ENCODE measurements around the gene RBM39. TPM values are rescaled to one million over a fixed set of nuclear protein-coding genes. Genes with fewer than 3 reads are reported as not detected.

The RBM39 gene
- total RNA-seq, 1 experiment from 2014 or later, result 347 TPM

- Histone ChIP-seq H3K4me2 (ENCODE audit: insufficient read depth, insufficient read length, low read length) (no peak overlapping the region), H3K4ac (ENCODE audit: low read depth, low read length) (no peak overlapping the region), H3K27ac (ENCODE audit: insufficient read length, low read depth, low read length) (no peak overlapping the region), H4K91ac (ENCODE audit: insufficient read length, low read depth, low read length) (no peak overlapping the region), H2BK120ac (ENCODE audit: low read depth, low read length, poor library complexity, severe bottlenecking) (no peak overlapping the region), H3K23me2 (ENCODE audit: insufficient read length, low read depth, low read length, poor library complexity, severe bottlenecking) (no peaks in the 10 kb centered on the region), H4K20me1 (ENCODE audit: control insufficient read depth, insufficient read depth, insufficient read length) (no peaks in the 10 kb centered on the region), H3K9ac (ENCODE audit: extremely low read depth, insufficient read length, low read length) (no peak overlapping the region), H3K79me2 (ENCODE audit: insufficient read depth, low read length) (no peaks in the 10 kb centered on the region), H3K27me3 (ENCODE audit: insufficient read depth, low read length) (no peaks in the 10 kb centered on the region), H3K4me1 (ENCODE audit: insufficient read depth, low read length) (no peaks in the 10 kb centered on the region), H2BK20ac (ENCODE audit: low read depth, low read length, poor library complexity, severe bottlenecking) (no peak overlapping the region), H3K79me1 (ENCODE audit: insufficient read depth, low read depth, low read length, poor library complexity, severe bottlenecking) (no peaks in the 10 kb centered on the region), H3K9me3 (ENCODE audit: control insufficient read depth, low read depth, low read length) (no peaks in the 10 kb centered on the region), H2AFZ (ENCODE audit: low read length) (no peak overlapping the region), H3K18ac (ENCODE audit: insufficient read length, low read depth, low read length) (no peak overlapping the region), H3K56ac (ENCODE audit: insufficient read length, low read depth, low read length) (no peak overlapping the region), H4K8ac (replicated peaks; ENCODE audit: insufficient read length, low read depth, low read length) (no peak overlapping the region), H2BK12ac (ENCODE audit: insufficient read length, low read depth, low read length) (no peak overlapping the region), H3T11ph (ENCODE audit: low read length) (no peak overlapping the region), H2AK5ac (ENCODE audit: insufficient read length, low read length) (no peak overlapping the region), H3K14ac (ENCODE audit: insufficient read depth, low read length) (no peak overlapping the region), H3K23ac (ENCODE audit: insufficient read length, low read depth, low read length) (no peak overlapping the region), H2BK5ac (ENCODE audit: insufficient read length, low read length) (no peak overlapping the region), H4K5ac (ENCODE audit: insufficient read length, low read depth, low read length) (no peak overlapping the region), H2BK15ac (ENCODE audit: low read depth, low read length) (no peak overlapping the region)
- Mint-ChIP-seq H3K36me3 (ENCODE audit: insufficient read depth in 1 of 3, low read depth in 3 of 3) (peaks cover 12 to 39% (median 36%) of the 10 kb centered on the region in 3 experiments; a peak in 6 of 7 replicates), H3K27ac (no peak overlapping the region), H3K9me3 (no peaks in the 10 kb centered on the region; a peak in 1 of 5 replicates), H3K4me1 (peaks cover 3% of the 10 kb centered on the region in 2 experiments; a peak in 3 of 4 replicates), H3K4me3 (no peak overlapping the region), H3K27me3 (ENCODE audit: low read depth) (no peaks in the 10 kb centered on the region)
- TF ChIP-seq CTCF (conservative IDR thresholded peaks at IDR 0.05), result no peak
- WGBS (ENCODE audit: extremely low coverage, insufficient read length, low lambda C conversion rate), result no CpG with 5 or more reads among the region's 1 CpG
- no peak for DNase-seq
Measured at GRCh38 chr20:35669681-35670080, 72.4 kb downstream of the RBM39 start.

All from H9 (cell line).